Activated CD4-positive, alpha-beta T cell treated with anti-CD3 and anti-CD28 coated beads, Interleukin-2, amount 50 U/mL, for 16 hours (primary cell): ENCODE data around the gene CD22.

Experiments used
- DNase-seq: peaks from one replicate; pipeline ENCODE4 v3.0.0-alpha.2; 2020

The CD22 gene

DNA sequence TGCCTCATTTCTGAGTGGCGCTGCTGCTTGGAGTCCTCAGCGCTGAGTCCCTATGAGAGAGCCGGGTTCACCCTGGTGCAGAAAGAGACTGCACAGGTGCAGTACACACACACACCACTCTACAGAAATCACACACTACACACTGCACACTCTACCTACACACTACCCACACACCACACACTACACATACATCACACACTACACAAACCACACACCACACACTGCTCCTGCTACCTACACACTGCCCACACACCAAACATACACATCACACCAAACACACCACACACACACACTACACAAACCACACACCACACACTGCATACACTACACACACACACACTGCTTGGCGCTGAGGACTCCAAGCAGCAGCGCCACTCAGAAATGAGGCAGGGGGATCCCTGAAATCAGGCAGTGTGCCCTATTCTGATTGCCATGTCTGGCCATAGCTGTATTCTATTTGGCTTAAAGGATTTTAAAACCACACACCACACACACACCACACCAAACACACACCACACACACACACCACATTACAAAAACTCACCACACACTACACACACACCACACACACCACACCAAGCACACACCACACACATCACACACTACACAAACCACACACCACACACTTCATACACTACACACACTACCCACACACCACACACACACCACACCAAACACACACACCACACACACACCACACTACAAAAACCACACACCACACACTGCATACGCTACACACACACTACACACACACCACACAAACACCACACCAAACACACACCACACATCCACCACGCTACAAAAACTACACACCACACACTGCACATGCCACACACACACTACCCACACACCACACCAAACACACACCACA lies 32.1 kb upstream of the CD22 start:
- DNase-seq: no peak

DNA sequence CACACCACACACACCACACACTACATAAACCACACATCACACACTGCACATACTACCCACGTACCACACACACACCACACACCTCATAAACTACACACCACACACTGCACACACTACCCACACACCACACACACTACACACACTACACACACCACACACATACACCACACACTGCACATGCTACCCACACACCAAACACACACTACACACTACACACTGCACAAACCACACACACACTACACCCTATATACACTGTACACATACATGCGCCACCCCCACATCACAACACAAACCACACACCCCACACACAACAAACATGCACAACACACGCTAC lies 31.5 kb upstream of the CD22 start:
- DNase-seq: no peak

GRCh38 chr19:35297922-35298321 lies 31.1 kb upstream of the CD22 start:
- DNase-seq: no peak

- DNase-seq: no peak
Observed at GRCh38 chr19:35298561-35298972, 30.4 kb upstream of the CD22 start.

DNA sequence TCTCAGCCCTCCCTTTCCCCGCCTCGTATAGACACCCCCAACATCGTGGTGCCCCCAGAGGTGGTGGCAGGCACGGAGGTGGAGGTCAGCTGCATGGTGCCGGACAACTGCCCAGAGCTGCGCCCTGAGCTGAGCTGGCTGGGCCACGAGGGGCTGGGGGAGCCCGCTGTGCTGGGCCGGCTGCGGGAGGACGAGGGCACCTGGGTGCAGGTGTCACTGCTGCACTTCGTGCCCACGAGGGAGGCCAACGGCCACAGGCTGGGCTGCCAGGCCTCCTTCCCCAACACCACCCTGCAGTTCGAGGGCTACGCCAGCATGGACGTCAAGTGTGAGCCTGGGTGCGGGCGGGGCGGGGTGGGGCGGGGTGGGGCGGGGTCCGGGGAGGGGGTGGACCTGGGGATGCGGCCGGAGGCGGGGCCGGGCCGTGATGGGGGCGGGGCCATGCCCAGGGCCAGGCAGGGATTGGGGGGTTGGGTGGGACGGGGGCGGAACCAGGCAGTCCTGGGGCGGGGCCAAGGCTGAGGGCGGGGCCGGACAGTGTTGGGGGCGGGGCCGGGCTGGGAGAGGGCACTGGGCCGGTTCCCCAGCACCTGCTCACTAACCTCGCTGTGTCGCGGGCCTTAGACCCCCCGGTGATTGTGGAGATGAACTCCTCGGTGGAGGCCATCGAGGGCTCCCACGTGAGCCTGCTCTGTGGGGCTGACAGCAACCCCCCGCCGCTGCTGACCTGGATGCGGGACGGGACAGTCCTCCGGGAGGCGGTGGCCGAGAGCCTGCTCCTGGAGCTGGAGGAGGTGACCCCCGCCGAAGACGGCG lies 29.3 kb upstream of the CD22 start:
- DNase-seq: no peak

GRCh38 chr19:35300339-35300649 lies 28.7 kb upstream of the CD22 start:
- DNase-seq: no peak

DNA sequence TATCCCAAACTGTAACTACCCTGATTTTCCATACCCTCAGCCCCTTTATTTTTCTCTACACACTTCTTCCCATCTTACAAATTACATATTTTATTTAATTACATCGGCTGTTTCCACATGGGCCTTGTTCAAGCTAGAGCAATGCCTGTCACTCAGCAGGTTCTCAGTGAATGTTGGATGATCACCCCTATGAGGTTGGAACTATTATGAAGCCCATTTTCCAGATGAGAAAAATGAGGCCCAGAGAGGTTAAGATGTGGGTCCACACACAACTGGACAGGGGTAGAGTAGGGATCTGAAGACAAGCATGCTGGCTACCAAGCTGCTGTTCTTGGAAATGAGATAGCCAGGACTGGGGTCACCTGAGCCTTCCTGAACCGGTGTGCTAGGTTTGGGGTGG lies 27.0 kb upstream of the CD22 start:
- no peak for DNase-seq

GRCh38 chr19:35302446-35302845 lies 26.5 kb upstream of the CD22 start:
- no peak for DNase-seq

- DNase-seq: no peak
Observed at GRCh38 chr19:35303357-35303915, 25.6 kb upstream of the CD22 start.

GRCh38 chr19:35304036-35304435 lies 25.0 kb upstream of the CD22 start:
- DNase-seq: no peak

DNA sequence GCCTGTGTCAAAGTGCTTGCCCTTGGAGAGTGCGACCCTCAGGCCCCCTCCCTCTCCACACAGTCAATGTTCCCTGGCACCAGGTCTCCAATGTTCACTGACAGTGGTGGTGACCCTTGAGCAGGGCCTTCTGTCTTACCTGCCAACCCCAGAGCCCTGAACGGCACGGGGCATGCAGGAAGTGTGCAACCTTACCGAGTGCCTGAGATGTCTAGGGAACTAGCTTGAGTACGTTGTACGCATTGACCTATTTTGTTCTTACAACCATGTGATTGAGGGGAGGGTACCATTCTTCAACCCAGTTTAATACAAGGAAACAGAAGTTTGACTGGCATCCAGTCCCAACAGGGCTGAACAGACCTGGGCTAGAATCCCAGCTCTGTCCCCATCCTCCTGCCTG lies 23.8 kb upstream of the CD22 start:
- DNase-seq: no peak

DNA sequence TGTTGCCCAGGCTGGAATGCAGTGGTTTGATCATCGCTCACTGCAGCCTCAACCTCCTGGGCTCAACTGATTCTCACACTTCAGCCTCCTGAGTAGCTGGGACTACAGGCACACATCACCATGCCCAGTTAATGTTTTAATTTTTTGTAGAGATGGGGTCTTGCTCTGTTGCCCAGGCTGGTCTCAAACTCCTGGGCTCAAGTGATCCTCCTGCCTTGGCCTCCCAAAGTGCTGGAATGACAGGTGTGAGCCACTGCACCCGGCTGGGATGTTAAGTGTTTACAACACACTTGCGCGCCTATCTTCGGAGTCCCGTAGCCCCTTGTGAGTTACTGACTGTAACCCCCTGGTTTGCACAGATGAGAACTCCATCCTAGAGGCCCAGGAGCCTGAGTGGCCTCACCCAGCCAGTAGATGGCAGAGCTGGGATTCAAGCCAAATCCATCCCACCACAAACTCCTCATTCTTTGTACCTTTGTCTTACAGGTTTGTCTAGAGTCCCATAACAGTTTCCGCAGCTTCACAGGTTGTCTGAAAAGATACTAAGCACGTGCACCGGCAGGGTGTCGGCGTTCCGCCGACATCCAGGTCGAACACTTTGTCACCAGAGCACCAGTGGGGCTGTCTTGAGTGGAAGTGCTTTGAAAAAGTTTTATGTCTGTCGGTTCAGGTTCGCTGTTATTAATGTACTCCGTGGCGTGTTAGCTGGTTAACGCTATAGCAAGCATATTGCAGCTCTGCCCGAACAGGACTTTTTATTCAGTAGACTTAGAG lies 22.3 kb upstream of the CD22 start:
- DNase-seq: peak; percentile 5

- no peak for DNase-seq
Observed at GRCh38 chr19:35307931-35308330, 21.1 kb upstream of the CD22 start.

- DNase-seq: no peak
Observed at GRCh38 chr19:35308910-35309309, 20.1 kb upstream of the CD22 start.

- DNase-seq: no peak
Observed at GRCh38 chr19:35309481-35310279, 19.3 kb upstream of the CD22 start.

- DNase-seq: no peak
Observed at GRCh38 chr19:35310331-35310730, 18.7 kb upstream of the CD22 start.

DNA sequence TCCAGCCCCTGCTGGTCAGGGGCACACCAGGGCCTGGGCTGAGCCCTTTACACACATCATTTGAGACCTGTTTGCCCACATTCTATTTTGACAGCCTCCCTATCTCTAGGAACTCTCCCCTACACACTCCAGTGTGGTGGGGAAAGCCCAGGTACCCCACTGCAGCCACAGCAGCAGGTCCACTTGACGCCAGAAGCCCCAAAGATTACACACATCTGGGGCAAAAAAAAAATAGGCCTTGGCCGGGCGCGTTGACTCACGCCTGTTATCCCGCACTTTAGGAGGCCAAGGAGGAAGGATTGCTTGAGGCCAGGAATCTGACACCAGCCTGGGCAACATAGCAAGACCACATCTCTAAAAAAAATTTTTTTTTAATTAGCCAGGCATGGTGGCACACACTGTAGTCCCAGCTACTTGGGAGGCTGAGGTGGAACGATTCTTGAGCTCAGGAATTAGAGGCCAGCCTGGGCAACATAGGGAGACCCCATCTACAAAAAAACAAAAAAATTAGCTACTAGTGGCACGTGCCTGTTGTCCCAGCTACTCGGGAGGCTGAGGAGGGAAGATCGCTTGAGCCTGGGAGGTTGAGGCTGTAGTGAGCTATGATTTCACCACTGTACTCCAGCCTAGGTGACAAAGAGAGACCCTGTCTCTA lies 18.0 kb upstream of the CD22 start:
- DNase-seq: no peak

- no peak for DNase-seq
Observed at GRCh38 chr19:35311901-35312665, 16.9 kb upstream of the CD22 start.

GRCh38 chr19:35313587-35313986 lies 15.4 kb upstream of the CD22 start:
- no peak for DNase-seq

DNA sequence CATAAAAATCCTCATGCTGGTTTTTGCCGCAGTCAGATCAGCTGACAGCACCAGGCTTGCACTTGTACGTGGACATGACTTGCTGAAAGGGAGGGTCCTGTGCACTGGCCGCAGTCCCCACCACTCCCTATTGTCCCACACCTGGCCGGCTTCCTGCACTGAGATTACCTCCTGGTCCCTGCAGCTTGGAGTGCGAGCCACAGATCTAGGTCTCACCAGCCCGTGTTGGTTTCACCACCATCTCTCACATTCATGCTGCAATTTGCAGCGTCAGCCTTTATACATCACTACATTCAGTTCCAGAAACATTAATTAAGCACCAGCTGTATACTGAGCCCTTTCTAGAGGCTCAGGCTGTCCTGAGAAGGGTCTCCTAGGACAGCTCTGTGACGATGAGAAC lies 15.0 kb upstream of the CD22 start:
- DNase-seq: no peak

- no peak for DNase-seq
Observed at GRCh38 chr19:35314858-35315470, 14.0 kb upstream of the CD22 start.
